K562 (cell line): ENCODE results near the gene MED15. TPM values are rescaled to one million over a fixed set of nuclear protein-coding genes. Genes with fewer than 3 reads are reported as not detected.

ENCODE experiments used
- ARID2 ChIP-seq: fragments of 450-650 bp; IDR thresholded peaks from 2 replicates; pipeline ENCODE4 v1.6.1; 2017; ENCODE audit warnings: antibody characterized with exemption, mild to moderate bottlenecking
- ATF7 ChIP-seq: fragments of 450-650 bp; IDR thresholded peaks from 2 replicates; pipeline ENCODE4 v1.7.1; 2014; ENCODE audit warnings: mild to moderate bottlenecking, moderate library complexity
- CREB5 ChIP-seq: fragments of 250-450 bp; sonication (Bioruptor Pico); IDR thresholded peaks from 2 replicates; pipeline ENCODE4 v1.5.0; 2020; ENCODE audit warnings: mild to moderate bottlenecking
- CREM ChIP-seq: IDR thresholded peaks from 2 replicates; pipeline ENCODE4 v1.6.1; 2014; ENCODE audit warnings: antibody characterized with exemption, low read depth
- FOXO4 ChIP-seq: fragments of 450-650 bp; formaldehyde crosslinking; IDR thresholded peaks from 2 replicates; pipeline ENCODE4 v1.4.0; 2020; ENCODE audit warnings: mild to moderate bottlenecking, moderate library complexity
- HEY1 ChIP-seq: fragments of 250-450 bp; sonication (Bioruptor Pico); IDR thresholded peaks from 2 replicates; pipeline ENCODE4 v1.5.0; 2020; ENCODE audit warnings: mild to moderate bottlenecking, moderate library complexity, borderline replicate concordance
- MTA1 ChIP-seq: fragments of 450-650 bp; IDR thresholded peaks from 2 replicates; pipeline ENCODE4 v1.6.1; 2017; ENCODE audit warnings: borderline replicate concordance
- POLR2AphosphoS2 ChIP-seq: IDR thresholded peaks from 2 replicates; pipeline ENCODE4 v1.6.1; 2012; ENCODE audit warnings: low read length, improper control_type of control experiment
- SETDB1 ChIP-seq: IDR thresholded peaks from one replicate; pipeline ENCODE4 v1.6.1; 2012; ENCODE audit warnings: low read length, control low read depth, inconsistent platforms
- SIRT6 ChIP-seq: IDR thresholded peaks from one replicate; pipeline ENCODE4 v1.6.1; 2012; ENCODE audit warnings: low read depth, mild to moderate bottlenecking, control low read depth, inconsistent platforms, low read length, moderate library complexity
- TARDBP ChIP-seq: fragments of 450-650 bp; IDR thresholded peaks from 2 replicates; pipeline ENCODE4 v1.6.1; 2016
- ZFP30 ChIP-seq: fragments of 250-450 bp; sonication (Bioruptor Pico); IDR thresholded peaks from 2 replicates; pipeline ENCODE4 v1.8.0; 2022; ENCODE audit warnings: moderate library complexity, mild to moderate bottlenecking, inconsistent platforms, borderline replicate concordance
- ZFP36 ChIP-seq: fragments of 150-350 bp; IDR thresholded peaks from 2 replicates; pipeline ENCODE4 v1.6.1; 2018; ENCODE audit warnings: low read length, low read depth; ENCODE audit not compliant: partially characterized antibody
- ZNF324 ChIP-seq: fragments of 250-450 bp; sonication (Bioruptor Pico); IDR thresholded peaks from 2 replicates; pipeline ENCODE4 v1.4.0; 2020; ENCODE audit warnings: mild to moderate bottlenecking
- ZNF408 ChIP-seq: fragments of 250-450 bp; sonication (Bioruptor Pico); IDR thresholded peaks from 2 replicates; pipeline ENCODE4 v1.4.0; 2020; ENCODE audit warnings: low read depth, mild to moderate bottlenecking, moderate library complexity
- ZNF41 ChIP-seq: fragments of 250-450 bp; sonication (Bioruptor Pico); conservative IDR thresholded peaks from 2 replicates; pipeline ENCODE4 v1.4.0; 2020; ENCODE audit warnings: mild to moderate bottlenecking
- ZNF766 ChIP-seq: fragments of 200-800 bp; sonication (Bioruptor generic); conservative IDR thresholded peaks from 2 replicates; pipeline ENCODE4 v1.6.1; 2016; ENCODE audit warnings: missing genetic modification characterization, missing compliant biosample characterization
- ZNF77 ChIP-seq: fragments of 250-450 bp; sonication (Bioruptor Pico); IDR thresholded peaks from 2 replicates; pipeline ENCODE4 v1.5.0; 2020
- polyA plus RNA-seq, 8 experiments: library from polyadenylated mRNA; depleted of rRNA in 4 of 8; stranded (reverse) in 5 of 8; unstranded in 3 of 8; fragments of >200 nt; fragmentation: Nextera tagmentation in 2 of 8; fragmentation: Illumina TruSeq in 1 of 8; extraction: Ambion mirVana in 2 of 8; extraction: Trizol in 1 of 8; gene quantifications; 2 replicates each; pipeline versions ENCODE4 v1.2.1 to v1.2.3, GENCODE V29; 2011 to 2014; ENCODE audit warnings: inconsistent platforms in 1 of 8, missing spikeins in 1 of 8
- total RNA-seq, 7 experiments: library from RNA; depleted of rRNA in 6 of 7; stranded (reverse); fragments of >200 nt in 6 of 7; fragmentation: Illumina TruSeq in 2 of 7; extraction: Trizol in 2 of 7; gene quantifications; 2 replicates each; pipeline versions ENCODE4 v1.2.1 to v1.2.3, GENCODE V29; 2011 to 2021; ENCODE audit warnings: low replicate concordance in 1 of 7
- TF ChIP-seq, protein P1 (sequence below): fragments of 250-450 bp; sonication (Bioruptor Pico); IDR thresholded peaks from 2 replicates; pipeline ENCODE4 v1.8.0; 2021; ENCODE audit warnings: moderate library complexity, mild to moderate bottlenecking, inconsistent platforms
- TF ChIP-seq, protein P2 (sequence below), 3 experiments: fragments of 200-800 bp in 1 of 3; fragments of 250-450 bp in 1 of 3; fragments of 450-650 bp in 1 of 3; sonication (Bioruptor Pico) in 1 of 3; sonication (Bioruptor generic) in 1 of 3; formaldehyde crosslinking in 1 of 3; IDR thresholded peaks; 2 replicates each; pipeline versions ENCODE4 v1.6.1 to v1.8.0; 2016 to 2022; ENCODE audit warnings: mild to moderate bottlenecking in 2 of 3, missing genetic modification characterization in 2 of 3, missing compliant biosample characterization in 1 of 3, moderate library complexity in 1 of 3
- TF ChIP-seq, protein P3 (sequence below): sonication (generic); formaldehyde crosslinking; IDR thresholded peaks from 2 replicates; pipeline ENCODE4 v1.8.1; 2022; ENCODE audit warnings: missing genetic modification reagents

Gene MED15
- total and polyA plus RNA-seq, 9 of the 15 experiments (the other 6 are each of a cell fraction or from before 2014, with no cell fraction given): 4.0 to 271 (median 60.1) TPM

- TF ChIP-seq SIRT6 (no peak), SETDB1 (no peak), ZNF77 (CRISPR knock-in tag) (no peak), POLR2AphosphoS2 (no peak), ZFP36 (no peak), ATF7 (no peak), HEY1 (no peak), ZNF408 (CRISPR knock-in tag) (no peak), MTA1 (no peak), CREM (no peak), ZFP30 (peak; percentile 69; the same call in 1 of the 2 replicates), CREB5 (CRISPR knock-in tag) (no peak), ZNF41 (CRISPR knock-in tag) (no peak), ZNF324 (CRISPR knock-in tag) (no peak), ZNF766 (no peak), ARID2 (no peak), TARDBP (no peak), FOXO4 (CRISPR knock-in tag) (no peak)
- TF ChIP-seq, protein P1, sequence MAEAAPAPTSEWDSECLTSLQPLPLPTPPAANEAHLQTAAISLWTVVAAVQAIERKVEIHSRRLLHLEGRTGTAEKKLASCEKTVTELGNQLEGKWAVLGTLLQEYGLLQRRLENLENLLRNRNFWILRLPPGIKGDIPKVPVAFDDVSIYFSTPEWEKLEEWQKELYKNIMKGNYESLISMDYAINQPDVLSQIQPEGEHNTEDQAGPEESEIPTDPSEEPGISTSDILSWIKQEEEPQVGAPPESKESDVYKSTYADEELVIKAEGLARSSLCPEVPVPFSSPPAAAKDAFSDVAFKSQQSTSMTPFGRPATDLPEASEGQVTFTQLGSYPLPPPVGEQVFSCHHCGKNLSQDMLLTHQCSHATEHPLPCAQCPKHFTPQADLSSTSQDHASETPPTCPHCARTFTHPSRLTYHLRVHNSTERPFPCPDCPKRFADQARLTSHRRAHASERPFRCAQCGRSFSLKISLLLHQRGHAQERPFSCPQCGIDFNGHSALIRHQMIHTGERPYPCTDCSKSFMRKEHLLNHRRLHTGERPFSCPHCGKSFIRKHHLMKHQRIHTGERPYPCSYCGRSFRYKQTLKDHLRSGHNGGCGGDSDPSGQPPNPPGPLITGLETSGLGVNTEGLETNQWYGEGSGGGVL (CRISPR knock-in tag): no peak
- TF ChIP-seq, protein P2, sequence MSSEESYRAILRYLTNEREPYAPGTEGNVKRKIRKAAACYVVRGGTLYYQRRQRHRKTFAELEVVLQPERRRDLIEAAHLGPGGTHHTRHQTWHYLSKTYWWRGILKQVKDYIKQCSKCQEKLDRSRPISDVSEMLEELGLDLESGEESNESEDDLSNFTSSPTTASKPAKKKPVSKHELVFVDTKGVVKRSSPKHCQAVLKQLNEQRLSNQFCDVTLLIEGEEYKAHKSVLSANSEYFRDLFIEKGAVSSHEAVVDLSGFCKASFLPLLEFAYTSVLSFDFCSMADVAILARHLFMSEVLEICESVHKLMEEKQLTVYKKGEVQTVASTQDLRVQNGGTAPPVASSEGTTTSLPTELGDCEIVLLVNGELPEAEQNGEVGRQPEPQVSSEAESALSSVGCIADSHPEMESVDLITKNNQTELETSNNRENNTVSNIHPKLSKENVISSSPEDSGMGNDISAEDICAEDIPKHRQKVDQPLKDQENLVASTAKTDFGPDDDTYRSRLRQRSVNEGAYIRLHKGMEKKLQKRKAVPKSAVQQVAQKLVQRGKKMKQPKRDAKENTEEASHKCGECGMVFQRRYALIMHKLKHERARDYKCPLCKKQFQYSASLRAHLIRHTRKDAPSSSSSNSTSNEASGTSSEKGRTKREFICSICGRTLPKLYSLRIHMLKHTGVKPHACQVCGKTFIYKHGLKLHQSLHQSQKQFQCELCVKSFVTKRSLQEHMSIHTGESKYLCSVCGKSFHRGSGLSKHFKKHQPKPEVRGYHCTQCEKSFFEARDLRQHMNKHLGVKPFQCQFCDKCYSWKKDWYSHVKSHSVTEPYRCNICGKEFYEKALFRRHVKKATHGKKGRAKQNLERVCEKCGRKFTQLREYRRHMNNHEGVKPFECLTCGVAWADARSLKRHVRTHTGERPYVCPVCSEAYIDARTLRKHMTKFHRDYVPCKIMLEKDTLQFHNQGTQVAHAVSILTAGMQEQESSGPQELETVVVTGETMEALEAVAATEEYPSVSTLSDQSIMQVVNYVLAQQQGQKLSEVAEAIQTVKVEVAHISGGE (CRISPR knock-in tag; IDR thresholded peaks at IDR 0.05): peak in 1 of 3 experiments; percentile 25; a peak in 1 of 6 replicates
- TF ChIP-seq, protein P3, sequence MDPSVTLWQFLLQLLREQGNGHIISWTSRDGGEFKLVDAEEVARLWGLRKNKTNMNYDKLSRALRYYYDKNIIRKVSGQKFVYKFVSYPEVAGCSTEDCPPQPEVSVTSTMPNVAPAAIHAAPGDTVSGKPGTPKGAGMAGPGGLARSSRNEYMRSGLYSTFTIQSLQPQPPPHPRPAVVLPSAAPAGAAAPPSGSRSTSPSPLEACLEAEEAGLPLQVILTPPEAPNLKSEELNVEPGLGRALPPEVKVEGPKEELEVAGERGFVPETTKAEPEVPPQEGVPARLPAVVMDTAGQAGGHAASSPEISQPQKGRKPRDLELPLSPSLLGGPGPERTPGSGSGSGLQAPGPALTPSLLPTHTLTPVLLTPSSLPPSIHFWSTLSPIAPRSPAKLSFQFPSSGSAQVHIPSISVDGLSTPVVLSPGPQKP (CRISPR knock-in tag): no peak
Observed at GRCh38 chr22:20563466-20563906, 56.1 kb downstream of the MED15 start (continued).
